SH-SY5Y (cell line): ENCODE results near the gene TOMT.

Experiments
- GATA2 ChIP-seq: IDR thresholded peaks from 2 replicates; pipeline ENCODE4 v1.6.1; 2011; ENCODE audit warnings: mild to moderate bottlenecking, low read depth, low read length
- GATA3 ChIP-seq: IDR thresholded peaks from 2 replicates; pipeline ENCODE4 v1.6.1; 2011; ENCODE audit warnings: low read depth, mild to moderate bottlenecking, low read length, moderate library complexity

DNA sequence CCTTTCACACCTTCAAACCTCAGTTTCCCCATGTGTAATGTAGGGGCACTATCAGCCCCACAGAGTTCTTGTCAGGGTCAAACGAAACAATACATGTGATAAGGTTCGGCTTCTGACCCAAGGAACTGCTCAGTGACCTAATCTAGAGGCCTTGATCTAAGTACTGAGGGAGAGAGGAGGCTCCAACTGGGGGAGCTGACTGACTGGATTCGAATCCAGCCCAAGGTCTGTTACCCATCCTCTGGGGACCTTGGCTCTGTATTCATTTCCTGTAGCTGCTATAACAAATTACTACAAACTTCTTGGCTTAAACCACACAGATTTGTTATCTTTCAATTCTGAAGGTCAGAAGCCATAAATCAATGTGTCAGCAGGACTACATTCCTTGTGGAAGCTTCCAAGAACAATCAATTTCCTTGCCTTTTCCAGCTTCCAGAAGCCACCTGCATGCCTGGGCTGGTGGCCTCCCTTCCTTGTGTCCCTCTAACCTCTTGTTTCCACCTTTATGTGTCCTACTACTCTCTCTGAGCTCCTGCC lies 17.5 kb downstream of the TOMT start:
- TF ChIP-seq GATA2 (no peak), GATA3 (no peak)
